NCI-H526 (cell line): Measurements from ENCODE around the gene MTG1.
A peak's percentile ranks its signal among the peaks of the same experiment; 100 is the strongest.
"Not testable (repeated sequence)": the region's sequence is repeated elsewhere in the genome, so short reads cannot be mapped to it uniquely, and the experiment has no call there.

Experiments used
- DNase-seq, 2 experiments: peaks; one replicate each; lab custom pipeline; 2025; lab: John Stamatoyannopoulos, UW

Gene MTG1

GRCh38 chr10:133424102-133424501 lies 30.1 kb downstream of the MTG1 start:
- not testable (repeated sequence) for DNase-seq

- DNase-seq, result not testable (repeated sequence)
These were observed 30.6 kb downstream of the MTG1 start, which contains the start of gene SPRN for GRCh38 chr10:133424601-133425000. Gene SPRN (minus strand): TSS chr10:133424625. CDS start chr10:133423681, 944 bp downstream.

GRCh38 chr10:133429571-133429970 lies 35.6 kb downstream of the MTG1 start:
- DNase-seq, result not testable (repeated sequence)

GRCh38 chr10:133431888-133432613 lies 38.1 kb downstream of the MTG1 start:
- DNase-seq, result not testable (repeated sequence)

DNA sequence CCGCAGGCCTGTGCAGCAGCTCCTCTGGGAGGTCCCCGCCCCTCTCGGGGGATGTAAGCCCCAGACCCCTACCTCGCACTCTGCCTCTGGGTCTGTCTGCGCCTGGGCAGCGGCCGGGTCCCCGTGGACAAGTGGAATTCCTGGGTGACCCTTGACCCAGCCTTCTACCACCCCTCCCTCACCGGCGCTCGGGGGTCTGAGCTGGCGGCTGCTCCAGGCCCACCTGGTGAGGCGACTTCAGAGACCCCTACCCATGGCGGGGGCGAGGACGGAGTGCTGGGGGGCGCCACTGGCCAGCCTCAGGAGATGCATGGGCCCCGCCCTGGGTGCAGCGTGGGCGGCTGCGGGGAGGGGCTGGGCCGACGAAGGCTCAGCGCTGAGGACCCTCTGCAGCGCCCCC lies 38.8 kb downstream of the MTG1 start:
- DNase-seq, result not testable (repeated sequence)

GRCh38 chr10:133438711-133439273 lies 44.8 kb downstream of the MTG1 start:
- peak; percentile 22 to 60 for DNase-seq

- no peak for DNase-seq
These were observed 45.8 kb downstream of the MTG1 start for GRCh38 chr10:133439517-133440461.

DNA sequence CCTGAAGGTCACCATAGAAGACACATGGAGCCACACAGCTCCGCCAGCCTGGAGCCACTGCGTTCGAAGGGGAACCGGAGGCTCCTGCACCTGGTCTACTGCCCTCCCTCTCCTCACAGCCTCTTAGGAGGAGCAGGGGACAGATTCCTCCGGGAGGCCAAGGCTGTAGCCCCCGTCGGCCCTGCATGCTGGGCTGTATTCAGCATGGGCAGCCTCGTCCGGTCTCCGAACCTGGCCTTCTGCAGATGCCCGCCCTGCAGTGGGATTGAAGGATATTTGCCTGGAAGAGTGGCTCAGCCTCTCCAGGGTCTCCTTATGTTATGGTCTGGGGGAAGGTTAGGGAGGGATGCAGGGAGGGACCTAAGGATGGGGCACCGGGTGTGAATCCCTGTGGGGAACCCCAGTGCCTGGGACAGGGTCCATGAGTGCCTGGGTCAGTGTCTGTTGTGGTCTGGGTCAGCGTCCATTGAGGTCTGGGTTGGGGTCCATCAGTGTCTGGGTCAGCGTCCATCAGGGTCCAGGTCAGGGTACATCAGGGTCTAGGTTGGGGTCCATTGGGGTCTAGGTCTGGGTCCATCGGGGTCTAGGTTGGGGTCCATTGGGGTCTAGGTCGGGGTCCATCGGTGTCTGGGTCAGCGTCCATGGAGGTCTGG lies 46.8 kb downstream of the MTG1 start:
- no peak for DNase-seq

GRCh38 chr10:133441356-133441755 lies 47.4 kb downstream of the MTG1 start:
- DNase-seq, result not testable (repeated sequence)

GRCh38 chr10:133441780-133442179 lies 47.8 kb downstream of the MTG1 start:
- DNase-seq, result no peak

DNA sequence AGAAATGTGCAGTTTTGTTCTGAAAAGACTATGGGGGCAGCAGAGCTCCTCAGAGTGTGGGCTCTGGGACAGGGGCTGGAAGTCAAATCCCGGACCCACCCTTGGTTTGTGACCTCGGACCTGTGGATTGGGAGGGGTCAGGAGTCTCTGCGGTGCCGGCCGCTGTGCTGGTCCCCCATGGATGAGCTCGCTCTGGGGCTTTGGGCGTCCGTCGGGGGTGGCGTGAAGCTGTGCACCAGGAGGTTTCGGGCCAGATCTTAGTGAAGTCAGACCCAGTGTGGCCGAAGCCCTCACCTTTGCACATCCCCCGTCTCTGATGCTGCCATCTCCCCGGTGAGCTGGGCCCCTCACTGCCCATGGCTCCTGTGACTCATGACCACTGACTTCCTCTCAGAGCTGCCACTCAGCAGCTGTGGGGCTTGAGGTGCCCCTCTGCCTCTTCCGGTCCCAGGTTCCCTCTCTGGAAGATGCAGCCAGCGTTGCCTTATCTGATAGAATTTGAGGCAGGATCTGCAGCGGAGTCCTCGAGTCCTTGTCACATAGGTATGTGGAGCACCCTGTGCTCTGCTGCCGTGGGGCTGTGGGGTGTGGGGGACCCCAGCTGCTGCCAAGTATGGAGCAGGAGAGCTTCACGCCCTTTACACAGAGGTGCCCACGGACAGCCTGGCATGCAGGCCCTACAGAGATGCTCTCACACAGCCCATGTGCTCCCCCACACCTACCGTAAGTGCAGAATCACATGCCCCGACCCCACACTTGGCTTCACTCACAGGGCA lies 48.4 kb downstream of the MTG1 start:
- DNase-seq, result no peak

DNA sequence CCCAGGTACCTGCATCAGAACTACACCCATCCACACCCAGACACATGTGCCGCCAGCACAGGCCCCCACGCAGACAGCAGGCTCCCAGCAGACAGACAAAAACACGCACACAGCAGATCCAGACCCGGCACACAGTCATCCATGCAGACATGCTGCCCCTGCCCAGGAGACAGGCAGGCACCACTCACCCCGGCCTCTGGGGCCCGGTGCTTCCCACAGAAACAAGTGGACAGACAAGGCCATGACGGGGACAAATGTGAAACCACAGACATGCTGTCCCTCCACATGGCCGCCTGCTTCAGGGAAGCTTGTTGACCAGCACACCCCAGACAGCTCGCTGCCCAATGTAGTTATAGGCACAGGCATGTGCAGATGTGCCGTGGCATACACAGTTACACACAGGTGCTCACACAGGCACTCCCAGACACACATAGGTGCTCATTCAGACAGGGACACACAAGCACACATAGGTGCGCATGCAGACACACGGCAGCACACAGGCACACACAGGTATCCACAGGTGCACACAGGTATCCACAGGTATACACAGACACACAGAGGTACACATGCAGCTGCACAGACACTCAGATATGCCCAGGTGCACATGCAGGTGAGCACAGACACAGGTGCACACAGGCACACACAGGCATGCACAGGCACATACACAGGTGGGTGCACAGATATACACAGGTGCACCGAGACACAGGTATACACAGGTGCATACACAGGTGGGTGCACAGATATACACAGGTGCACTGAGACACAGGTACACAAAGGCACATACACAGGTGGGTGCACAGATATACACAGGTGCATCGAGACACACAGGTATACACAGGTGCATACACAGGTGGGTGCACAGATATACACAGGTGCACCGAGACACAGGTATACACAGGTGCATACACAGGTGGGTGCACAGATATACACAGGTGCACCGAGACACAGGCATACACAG lies 49.3 kb downstream of the MTG1 start:
- DNase-seq, result no peak

- DNase-seq, result no peak
These were observed 50.6 kb downstream of the MTG1 start for GRCh38 chr10:133444342-133445267.

DNA sequence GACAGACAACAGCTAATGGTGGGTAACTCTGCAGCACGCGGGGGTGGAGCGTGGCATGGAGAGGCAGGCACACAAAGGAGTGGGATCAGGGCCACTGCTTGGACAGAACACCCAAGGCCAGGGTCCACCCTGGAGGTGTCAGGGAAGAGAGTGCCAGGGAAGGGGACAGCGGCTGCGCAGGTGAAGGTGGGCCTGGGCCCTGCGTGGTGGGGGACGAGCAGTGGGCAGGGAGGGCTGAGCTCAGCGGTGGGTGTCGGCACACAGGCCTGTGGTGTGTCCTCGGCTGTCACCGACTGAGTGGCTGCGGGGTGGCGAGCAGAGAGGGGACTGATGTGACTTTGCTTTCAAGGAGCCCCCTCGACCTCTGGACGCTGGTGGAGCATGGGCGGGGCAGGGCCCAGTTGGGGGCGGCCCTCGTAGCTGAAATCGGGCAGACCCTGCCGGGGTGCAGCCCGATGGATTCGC lies 51.3 kb downstream of the MTG1 start:
- no peak for DNase-seq

DNA sequence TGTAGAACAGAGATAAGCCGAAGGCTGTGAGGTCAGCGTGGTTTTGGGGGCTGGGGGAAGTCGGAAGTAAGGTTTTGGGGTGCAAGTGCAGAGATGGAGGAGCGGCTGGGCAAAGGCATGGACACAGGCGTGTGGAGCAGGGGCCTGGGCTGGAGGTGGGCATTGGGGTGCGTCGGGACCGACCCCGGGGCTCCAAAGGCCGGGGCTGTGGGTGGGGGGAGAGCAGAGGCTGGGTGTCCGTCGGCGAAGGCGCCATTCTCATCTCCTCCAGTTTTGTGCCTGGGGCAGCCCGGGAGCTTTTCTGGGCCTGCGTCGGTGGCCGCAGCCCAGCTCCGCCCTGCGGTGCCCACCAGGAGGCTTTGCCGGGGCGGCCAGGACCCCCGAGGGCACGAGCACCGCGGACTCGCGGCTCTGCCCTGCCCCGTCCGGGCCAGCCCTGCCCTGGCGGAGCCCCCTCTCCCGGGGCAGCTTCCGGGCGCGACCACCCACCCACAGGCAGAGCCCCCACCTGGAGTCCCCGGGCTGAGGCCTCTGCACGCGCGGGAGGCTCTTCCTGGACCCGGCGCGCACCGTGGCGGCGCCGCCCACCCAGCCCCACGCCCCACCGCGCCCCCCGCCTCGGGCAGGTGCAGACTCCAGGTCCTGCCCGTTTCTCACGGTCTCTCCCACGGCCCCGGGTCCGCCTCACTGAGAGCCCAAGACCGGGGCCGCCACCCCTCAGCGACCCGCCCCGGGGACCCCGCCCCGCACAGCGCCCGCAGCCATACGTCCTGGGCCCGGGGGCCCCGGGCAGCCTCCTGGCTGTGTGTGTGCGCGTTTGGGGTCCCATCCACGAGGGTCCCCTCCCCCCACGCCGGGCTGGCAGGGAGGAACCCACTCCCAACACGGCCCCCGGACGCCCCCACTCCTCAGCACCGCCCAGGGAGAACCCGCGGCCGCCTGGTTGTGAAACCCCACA lies 52.1 kb downstream of the MTG1 start:
- no peak for DNase-seq

DNA sequence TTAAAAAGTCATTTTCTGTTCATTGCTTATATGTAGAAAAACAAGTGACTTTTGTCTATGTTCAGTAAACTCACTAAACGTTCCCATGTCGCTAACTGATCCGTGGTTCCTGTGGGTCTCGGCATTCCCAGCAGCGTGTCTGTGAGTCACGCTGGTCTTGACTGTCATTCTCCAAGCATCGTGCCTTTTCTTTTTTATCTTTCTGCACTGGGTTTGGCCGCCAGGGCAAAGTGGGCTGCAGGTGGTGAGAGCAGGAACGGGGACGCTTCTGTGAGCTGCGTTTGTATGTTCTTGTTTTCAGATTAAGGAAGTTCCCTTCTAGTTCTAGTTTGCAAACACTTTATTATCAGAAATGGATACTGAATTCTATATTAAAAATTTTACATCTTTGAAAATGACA lies 53.0 kb downstream of the MTG1 start:
- no peak for DNase-seq

- no peak for DNase-seq
These were observed 54.2 kb downstream of the MTG1 start for GRCh38 chr10:133448120-133448519.

- DNase-seq, result no peak
These were observed 57.4 kb downstream of the MTG1 start for GRCh38 chr10:133451346-133451745.
